Stomach (tissue), 4 donors: ENCODE data around the gene IRAK1.

ENCODE experiments used
- CTCF ChIP-seq, 7 experiments: fragments of 450-650 bp in 4 of 7; fragments of 200-600 bp in 3 of 7; sonication (generic) in 3 of 7; IDR thresholded peaks; one replicate each; pipeline ENCODE4 v1.5.1; 2016 to 2019; ENCODE audit warnings: antibody characterized with exemption in 7 of 7, control low read depth in 2 of 7, mild to moderate bottlenecking in 1 of 7
- EP300 ChIP-seq: sonication (generic); formaldehyde crosslinking; IDR thresholded peaks from one replicate; pipeline ENCODE4 v1.6.1; 2017; ENCODE audit warnings: antibody characterized with exemption
- POLR2A ChIP-seq, 4 donors: fragments of 450-650 bp; IDR thresholded peaks; one replicate each; pipeline ENCODE4 v1.6.1; 2016; ENCODE audit warnings: antibody characterized with exemption in 4 of 4, control low read depth in 2 of 4, mild to moderate bottlenecking in 1 of 4, moderate library complexity in 1 of 4
- POLR2AphosphoS5 ChIP-seq, 3 donors: sonication (generic); formaldehyde crosslinking; IDR thresholded peaks; one replicate each; pipeline ENCODE4 v1.6.1; 2016; ENCODE audit warnings: antibody characterized with exemption in 3 of 3

GRCh38 chrX:153960786-153961185, 58.9 kb downstream of the IRAK1 start:
- TF ChIP-seq CTCF (IDR thresholded peaks at IDR 0.05) (no peak), EP300 (no peak), POLR2A (IDR thresholded peaks at IDR 0.05) (no peak), POLR2AphosphoS5 (IDR thresholded peaks at IDR 0.05) (no peak)
